HTERT RPE-1 (cell line): ENCODE measurements around the gene ARMC9.

Experiments
- in situ Hi-C: fragments of 300-500 bp; cut with MboI; formaldehyde crosslinking; loops from 4 replicates; pipeline ENCODE4 v1.14.3; 2020; ENCODE audit warnings: low sequenced_read_pairs

ARMC9 gene

GRCh38 chr2:231378026-231378722 lies 179.7 kb downstream of the ARMC9 start:
- in situ Hi-C loops = no loop called here

GRCh38 chr2:231379266-231380215 lies 181.1 kb downstream of the ARMC9 start:
- in situ Hi-C loops = no loop called here

- in situ Hi-C loops = no loop called here
Observed at GRCh38 chr2:231380307-231380706, 181.9 kb downstream of the ARMC9 start.

- in situ Hi-C loops = no loop called here
Observed at GRCh38 chr2:231380991-231381847, 182.8 kb downstream of the ARMC9 start.

GRCh38 chr2:231382116-231382515 lies 183.7 kb downstream of the ARMC9 start:
- in situ Hi-C loops = no loop called here

- in situ Hi-C loops = no loop called here
Observed at GRCh38 chr2:231383416-231384108, 185.1 kb downstream of the ARMC9 start.

GRCh38 chr2:231384109-231384435 lies 185.6 kb downstream of the ARMC9 start:
- in situ Hi-C loops = no loop called here

GRCh38 chr2:231384970-231385369 lies 186.5 kb downstream of the ARMC9 start:
- in situ Hi-C loops = no loop called here

GRCh38 chr2:231385429-231385828 lies 187.0 kb downstream of the ARMC9 start:
- in situ Hi-C loops = no loop called here

- in situ Hi-C loops = no loop called here
Observed at GRCh38 chr2:231386446-231386845, 188.0 kb downstream of the ARMC9 start.

GRCh38 chr2:231387904-231388724 lies 189.7 kb downstream of the ARMC9 start:
- in situ Hi-C loops = no loop called here

- in situ Hi-C loops = no loop called here
Observed at GRCh38 chr2:231388725-231389346, 190.4 kb downstream of the ARMC9 start.

GRCh38 chr2:231390667-231391066 lies 192.2 kb downstream of the ARMC9 start:
- in situ Hi-C loops = no loop called here

- in situ Hi-C loops = no loop called here
Observed at GRCh38 chr2:231391981-231392380, 193.6 kb downstream of the ARMC9 start.

- in situ Hi-C loops = no loop called here
Observed at GRCh38 chr2:231392431-231393148, 194.2 kb downstream of the ARMC9 start.

GRCh38 chr2:231393149-231394131 lies 195.0 kb downstream of the ARMC9 start:
- in situ Hi-C loops = no loop called here
